Mucosa of descending colon (tissue), 3 donors: ENCODE data around the gene IFT52. TPM values are rescaled to one million over a fixed set of nuclear protein-coding genes. Genes with fewer than 3 reads are reported as not detected.

Experiments
- ATAC-seq: fragments of 200-7000 bp; cut with Tn5 transposase; one replicate; pipeline ENCODE4 v1.9.1; 2020; ENCODE audit warnings: mild to moderate bottlenecking, moderate library complexity
- DNase-seq, 3 donors: peaks; one replicate each; pipeline ENCODE4 v3.0.0-alpha.2; 2020
- H3K36me3 ChIP-seq: fragments of 200-600 bp; one replicate; pipeline ENCODE4 v1.8.0; 2021; ENCODE audit warnings: low read depth, mild to moderate bottlenecking
- H3K4me1 ChIP-seq: fragments of 200-600 bp; one replicate; pipeline ENCODE4 v1.8.0; 2021; ENCODE audit warnings: low read depth, mild to moderate bottlenecking
- H3K4me3 ChIP-seq: fragments of 200-600 bp; one replicate; pipeline ENCODE4 v1.8.0; 2021; ENCODE audit warnings: mild to moderate bottlenecking
- H3K9me3 ChIP-seq: fragments of 200-600 bp; one replicate; pipeline ENCODE4 v1.8.0; 2021; ENCODE audit warnings: mild to moderate bottlenecking
- CTCF ChIP-seq: fragments of 200-600 bp; IDR thresholded peaks from one replicate; pipeline ENCODE4 v1.8.0; 2022; ENCODE audit warnings: antibody characterized with exemption, mild to moderate bottlenecking
- intact Hi-C, 2 donors: fragments of 100-400 bp; cut with DNase I in 1 of 2; cut with micrococcal nuclease in 1 of 2; formaldehyde crosslinking; loops; one replicate each; pipeline versions ENCODE4 v1.11.0 to v1.11.1; 2022; cut with DNase I, micrococcal nuclease
- long read RNA-seq, 2 donors: library from polyadenylated mRNA; unstranded; transcript quantifications; one replicate each; pipeline ENCODE4 v2.0.0, GENCODE V29; 2019 to 2021
- total RNA-seq, 3 donors: library from RNA; stranded (reverse); fragmentation: NEBNext Ultra II Directional in 2 of 3; extraction: Animal tissue kit (Norgen Biotek cat#: 25700) in 2 of 3; gene quantifications; one replicate each; pipeline versions ENCODE4 v1.2.1 to v1.2.4, GENCODE V29; 2021 to 2023
- donor health status: DM: no; HTN: no; CAD: no; lungs with moderate emphysema.
- donor health status: DM: no; HTN: no; CAD: no.
- donor health status: DM: no; HTN: yes; CAD: no.

The IFT52 gene
- 10 to 100 TPM; 19.5 to 24.1 (median 22.8) TPM for total RNA-seq
- long read RNA-seq, donor 1, transcript IFT52-201 (14 exons, 1,757 nt) = minor isoform, 8 of 26 reads
- long read RNA-seq, donor 1, transcript IFT52-202 (14 exons, 1,599 nt) = major isoform, 12 of 26 reads
- long read RNA-seq, donor 1, partial matches to known transcripts = 2 of 26 reads
- long read RNA-seq, donor 1, other reads (novel, unspliced or antisense) = 4 of 26 reads
- long read RNA-seq, donor 2, transcript IFT52-201 (14 exons, 1,757 nt) = major isoform, 16 of 27 reads
- long read RNA-seq, donor 2, transcript IFT52-202 (14 exons, 1,599 nt) = minor isoform, 9 of 27 reads
- long read RNA-seq, donor 2, partial matches to known transcripts = 0 of 27 reads
- long read RNA-seq, donor 2, other reads (novel, unspliced or antisense) = 2 of 27 reads

GRCh38 chr20:43590392-43591303 lies at the start of gene IFT52:
IFT52 (plus strand) TSS chr20:43590937; CDS start chr20:43594699, 3,762 bp downstream.
- no peaks in the 10 kb centered on the region for H3K9me3 ChIP-seq
- peak within 1 kb of the TSS; percentile 52 for H3K4me3 ChIP-seq
- peak; percentile 94 to 97 (median 96) for DNase-seq
- TF ChIP-seq CTCF = no peak
- no peaks in the 10 kb centered on the region for H3K36me3 ChIP-seq
- intact Hi-C loops = no loop called here
- peaks cover 12% of the 10 kb centered on the region for H3K4me1 ChIP-seq
- peak; percentile 99 for ATAC-seq

- Histone ChIP-seq H3K4me1 (no peaks in the 10 kb centered on the region), H3K4me3 (no peak overlapping the region), H3K36me3 (no peaks in the 10 kb centered on the region), H3K9me3 (no peaks in the 10 kb centered on the region)
- intact Hi-C loops = no loop called here
- no peak for DNase-seq
- no peak for TF ChIP-seq CTCF
- peak; percentile 78 for ATAC-seq
These were observed 49.5 kb upstream of the IFT52 start for GRCh38 chr20:43541214-43541613.

GRCh38 chr20:43542161-43542560 lies 48.6 kb upstream of the IFT52 start:
- intact Hi-C loops = no loop called here
- no peaks in the 10 kb centered on the region for H3K9me3 ChIP-seq
- no peak for TF ChIP-seq CTCF
- ATAC-seq (peak; percentile 76), DNase-seq (peak in 1 of 3 donors; percentile 39)
- H3K4me1 ChIP-seq = no peaks in the 10 kb centered on the region
- no peaks in the 10 kb centered on the region for H3K36me3 ChIP-seq
- H3K4me3 ChIP-seq = no peak overlapping the region

GRCh38 chr20:43542674-43543073 lies 48.1 kb upstream of the IFT52 start:
- no peak for DNase-seq
- ATAC-seq = no peak
- H3K36me3 ChIP-seq = no peaks in the 10 kb centered on the region
- intact Hi-C loops = no loop called here
- H3K9me3 ChIP-seq = no peaks in the 10 kb centered on the region
- H3K4me1 ChIP-seq = no peaks in the 10 kb centered on the region
- TF ChIP-seq CTCF = no peak
- no peak overlapping the region for H3K4me3 ChIP-seq

- DNase-seq (no peak), ATAC-seq (no peak)
- Histone ChIP-seq H3K36me3 (no peaks in the 10 kb centered on the region), H3K4me3 (no peak overlapping the region), H3K9me3 (no peaks in the 10 kb centered on the region), H3K4me1 (no peaks in the 10 kb centered on the region)
- no peak for TF ChIP-seq CTCF
- intact Hi-C loops = no loop called here
These were observed 47.6 kb upstream of the IFT52 start for GRCh38 chr20:43543138-43543537.
